ENCODE data around the gene HS3ST4. TPM values are rescaled to one million over a fixed set of nuclear protein-coding genes. Genes with fewer than 3 reads are reported as not detected.

HS3ST4 gene
- polyA plus RNA-seq (ENCODE audit: insufficient read length), result not detected

GRCh38 chr16:25691519-25692091 is at the start of gene HS3ST4:
Gene HS3ST4 (plus strand): TSS chr16:25691959.
- no peak for DNase-seq (ENCODE audit: low read depth)

GRCh38 chr16:25643633-25644032 is 48.1 kb upstream of the HS3ST4 start:
- no peak for DNase-seq (ENCODE audit: low read depth)

GRCh38 chr16:25656639-25657038 is 35.1 kb upstream of the HS3ST4 start:
- no peak for DNase-seq (ENCODE audit: low read depth)

GRCh38 chr16:25676820-25677219 is 14.9 kb upstream of the HS3ST4 start:
- no peak for DNase-seq (ENCODE audit: low read depth)

GRCh38 chr16:25679511-25679910 is 12.2 kb upstream of the HS3ST4 start:
- DNase-seq (ENCODE audit: low read depth), result no peak

- no peak for DNase-seq (ENCODE audit: low read depth)
These were observed 2.5 kb upstream of the HS3ST4 start for GRCh38 chr16:25689137-25689836.

- DNase-seq (ENCODE audit: low read depth), result no peak
These were observed 1.1 kb upstream of the HS3ST4 start for GRCh38 chr16:25690552-25691143.

- DNase-seq (ENCODE audit: low read depth), result no peak
These were observed 587 bp downstream of the HS3ST4 start for GRCh38 chr16:25692351-25692741.

- no peak for DNase-seq (ENCODE audit: low read depth)
These were observed 1.2 kb downstream of the HS3ST4 start for GRCh38 chr16:25692742-25693508.

- no peak for DNase-seq (ENCODE audit: low read depth)
These were observed 1.9 kb downstream of the HS3ST4 start for GRCh38 chr16:25693631-25694030.

GRCh38 chr16:25699069-25699468 is 7.3 kb downstream of the HS3ST4 start:
- DNase-seq (ENCODE audit: low read depth), result no peak

GRCh38 chr16:25700547-25700946 is 8.8 kb downstream of the HS3ST4 start:
- no peak for DNase-seq (ENCODE audit: low read depth)

- no peak for DNase-seq (ENCODE audit: low read depth)
These were observed 15.8 kb downstream of the HS3ST4 start for GRCh38 chr16:25707553-25707952.

GRCh38 chr16:25707982-25708583 is 16.3 kb downstream of the HS3ST4 start:
- DNase-seq (ENCODE audit: low read depth), result no peak

GRCh38 chr16:25709213-25709612 is 17.5 kb downstream of the HS3ST4 start:
- DNase-seq (ENCODE audit: low read depth), result no peak

GRCh38 chr16:25713785-25714570 is 22.2 kb downstream of the HS3ST4 start:
- DNase-seq (ENCODE audit: low read depth), result no peak

- no peak for DNase-seq (ENCODE audit: low read depth)
These were observed 24.4 kb downstream of the HS3ST4 start for GRCh38 chr16:25716186-25716585.

- DNase-seq (ENCODE audit: low read depth), result no peak
These were observed 29.7 kb downstream of the HS3ST4 start for GRCh38 chr16:25721439-25721838.

- DNase-seq (ENCODE audit: low read depth), result no peak
These were observed 34.8 kb downstream of the HS3ST4 start for GRCh38 chr16:25726430-25727098.

GRCh38 chr16:25729188-25729915 is 37.6 kb downstream of the HS3ST4 start:
- DNase-seq (ENCODE audit: low read depth), result no peak
